Measurements from ENCODE around the gene RACGAP1. TPM values are rescaled to one million over a fixed set of nuclear protein-coding genes. Genes with fewer than 3 reads are reported as not detected.

Gene RACGAP1
- total RNA-seq, 1 donor = 88.1 TPM

GRCh38 chr12:49957570-49957967, 67.7 kb downstream of the RACGAP1 start:
- no peak for DNase-seq (ENCODE audit: low read depth)
- H3K4me3 ChIP-seq (ENCODE audit: low read depth, low read length) = no peak overlapping the region
- TF ChIP-seq CTCF (IDR thresholded peaks at IDR 0.05; ENCODE audit: insufficient read depth, low read length) = no peak

- no peak for TF ChIP-seq CTCF (IDR thresholded peaks at IDR 0.05; ENCODE audit: insufficient read depth, low read length)
- no peak for DNase-seq (ENCODE audit: low read depth)
- H3K4me3 ChIP-seq (ENCODE audit: low read depth, low read length) = no peak overlapping the region
Measured at GRCh38 chr12:49956663-49957569, 68.4 kb downstream of the RACGAP1 start.

GRCh38 chr12:49955899-49956662, 69.2 kb downstream of the RACGAP1 start:
- no peak for DNase-seq (ENCODE audit: low read depth)
- no peak for TF ChIP-seq CTCF (IDR thresholded peaks at IDR 0.05; ENCODE audit: insufficient read depth, low read length)

GRCh38 chr12:49954863-49955830, 70.1 kb downstream of the RACGAP1 start:
- no peak overlapping the region for H3K4me3 ChIP-seq (ENCODE audit: low read depth, low read length)
- no peak for TF ChIP-seq CTCF (IDR thresholded peaks at IDR 0.05; ENCODE audit: insufficient read depth, low read length)
- DNase-seq (ENCODE audit: low read depth) = no peak

More at GRCh38 chr12:49955899-49956662, 69.2 kb downstream of the RACGAP1 start:
- H3K4me3 ChIP-seq (ENCODE audit: low read depth, low read length) = no peak overlapping the region

GRCh38 chr12:49953961-49954846, 71.1 kb downstream of the RACGAP1 start:
- no peak for DNase-seq (ENCODE audit: low read depth)
- H3K4me3 ChIP-seq (ENCODE audit: low read depth, low read length) = no peak overlapping the region
- TF ChIP-seq CTCF (IDR thresholded peaks at IDR 0.05; ENCODE audit: insufficient read depth, low read length) = no peak
